Neural cell (in vitro differentiated cells): ENCODE data around the gene EMCN. TPM values are rescaled to one million over a fixed set of nuclear protein-coding genes. Genes with fewer than 3 reads are reported as not detected.

Experiments
- H2AFZ ChIP-seq: fragments of 200-600, 300-800 bp; sonication (generic), shearing (Covaris generic); 2 replicates; pipeline ENCODE4 v1.6.0; 2014; ENCODE audit warnings: low read depth, mild to moderate bottlenecking, antibody characterized with exemption, low read length, moderate library complexity
- H3F3A ChIP-seq: fragments of 200-600 bp; shearing (Covaris generic); 2 replicates; pipeline ENCODE4 v1.6.1; 2016; ENCODE audit warnings: mild to moderate bottlenecking, moderate library complexity, mixed read lengths, antibody characterized with exemption, low read length; ENCODE audit not compliant: insufficient read depth, poor library complexity, severe bottlenecking
- H3K27ac ChIP-seq: fragments of 200-600, 300-800 bp; sonication (generic), shearing (Covaris generic); 2 replicates; pipeline ENCODE4 v1.5.1; 2014; ENCODE audit warnings: mild to moderate bottlenecking, low read length, moderate library complexity
- H3K27me3 ChIP-seq: fragments of 300-800, 200-600 bp; sonication (generic), shearing (Covaris generic); 2 replicates; pipeline ENCODE4 v1.6.0; 2014; ENCODE audit warnings: mild to moderate bottlenecking, low read depth, low read length, moderate library complexity; ENCODE audit not compliant: insufficient read depth
- H3K36me3 ChIP-seq: fragments of 300-800, 200-600 bp; sonication (generic), shearing (Covaris generic); 2 replicates; pipeline ENCODE4 v1.5.1; 2014; ENCODE audit warnings: mild to moderate bottlenecking, antibody characterized with exemption, low read length, moderate library complexity; ENCODE audit not compliant: insufficient read depth
- H3K4me2 ChIP-seq: fragments of 300-800, 200-600 bp; sonication (generic), shearing (Covaris generic); 2 replicates; pipeline ENCODE4 v1.6.0; 2014; ENCODE audit warnings: mild to moderate bottlenecking, low read length
- H3K4me3 ChIP-seq: fragments of 300-800, 200-600 bp; sonication (generic), shearing (Covaris generic); 2 replicates; pipeline ENCODE4 v1.5.1; 2014; ENCODE audit warnings: mild to moderate bottlenecking, low read length, moderate library complexity
- H3K79me2 ChIP-seq: fragments of 200-600 bp; shearing (Covaris generic); replicated peaks from 2 replicates; pipeline ENCODE4 v1.6.0; 2014; ENCODE audit warnings: mild to moderate bottlenecking, low read length, moderate library complexity; ENCODE audit not compliant: insufficient read depth
- H3K9ac ChIP-seq: fragments of 300-800, 200-600 bp; sonication (generic), shearing (Covaris generic); 2 replicates; pipeline ENCODE4 v1.6.1; 2016; ENCODE audit warnings: mild to moderate bottlenecking, low read length, mixed read lengths
- H3K9me2 ChIP-seq: fragments of 200-600 bp; shearing (Covaris generic); 2 replicates; pipeline ENCODE4 v1.6.1; 2016; ENCODE audit warnings: mild to moderate bottlenecking, low read length, mixed read lengths; ENCODE audit not compliant: insufficient read depth
- H3K9me3 ChIP-seq: fragments of 200-600, 300-800 bp; sonication (generic), shearing (Covaris generic); 2 replicates; pipeline ENCODE4 v1.6.1; 2016; ENCODE audit warnings: mild to moderate bottlenecking, mixed run types, low read length, moderate library complexity, mixed read lengths
- H4K20me1 ChIP-seq: fragments of 200-600 bp; shearing (Covaris generic); 2 replicates; pipeline ENCODE4 v1.6.1; 2016; ENCODE audit warnings: mild to moderate bottlenecking, mixed run types; ENCODE audit not compliant: insufficient read depth
- EP300 ChIP-seq: fragments of 450-650 bp; conservative IDR thresholded peaks from 2 replicates; pipeline ENCODE4 v1.6.1; 2014; ENCODE audit warnings: antibody characterized with exemption, mild to moderate bottlenecking, moderate library complexity; ENCODE audit not compliant: poor library complexity, severe bottlenecking
- EZH2 ChIP-seq: fragments of 200-600, 300-800 bp; shearing (Covaris generic), sonication (generic); IDR thresholded peaks from 2 replicates; pipeline ENCODE4 v1.6.1; 2014; ENCODE audit warnings: antibody characterized with exemption, low read length, borderline replicate concordance, mild to moderate bottlenecking; ENCODE audit not compliant: insufficient read depth, poor library complexity, severe bottlenecking
- MXI1 ChIP-seq: fragments of 450-650 bp; conservative IDR thresholded peaks from 2 replicates; pipeline ENCODE4 v1.6.1; 2014; ENCODE audit warnings: antibody characterized with exemption, mild to moderate bottlenecking; ENCODE audit not compliant: poor library complexity, severe bottlenecking
- POLR2AphosphoS5 ChIP-seq: IDR thresholded peaks from 2 replicates; pipeline ENCODE4 v1.6.1; 2012
- RAD21 ChIP-seq: fragments of 450-650 bp; conservative IDR thresholded peaks from 2 replicates; pipeline ENCODE4 v1.6.1; 2014; ENCODE audit warnings: antibody characterized with exemption, mild to moderate bottlenecking, moderate library complexity
- REST ChIP-seq: IDR thresholded peaks from 2 replicates; pipeline ENCODE4 v1.6.1; 2012; ENCODE audit warnings: borderline replicate concordance
- SMC3 ChIP-seq: fragments of 450-650 bp; conservative IDR thresholded peaks from 2 replicates; pipeline ENCODE4 v1.6.1; 2014; ENCODE audit warnings: antibody characterized with exemption, mild to moderate bottlenecking, moderate library complexity; ENCODE audit not compliant: poor library complexity
- TAF1 ChIP-seq: IDR thresholded peaks from 2 replicates; pipeline ENCODE4 v1.6.1; 2012; ENCODE audit warnings: low read depth
- polyA plus RNA-seq: library from polyadenylated mRNA; depleted of rRNA; stranded (reverse); fragments of >200 nt; gene quantifications from 2 replicates; pipeline ENCODE4 v1.2.3, GENCODE V29; 2014
- TF ChIP-seq, protein P1 (sequence below): fragments of 450-650 bp; IDR thresholded peaks from 2 replicates; pipeline ENCODE4 v1.5.1; 2014; ENCODE audit warnings: antibody characterized with exemption, mild to moderate bottlenecking, moderate library complexity; ENCODE audit not compliant: poor library complexity, severe bottlenecking

Gene EMCN
- polyA plus RNA-seq, 1 donor from 2014 or later = 0.77 TPM

DNA sequence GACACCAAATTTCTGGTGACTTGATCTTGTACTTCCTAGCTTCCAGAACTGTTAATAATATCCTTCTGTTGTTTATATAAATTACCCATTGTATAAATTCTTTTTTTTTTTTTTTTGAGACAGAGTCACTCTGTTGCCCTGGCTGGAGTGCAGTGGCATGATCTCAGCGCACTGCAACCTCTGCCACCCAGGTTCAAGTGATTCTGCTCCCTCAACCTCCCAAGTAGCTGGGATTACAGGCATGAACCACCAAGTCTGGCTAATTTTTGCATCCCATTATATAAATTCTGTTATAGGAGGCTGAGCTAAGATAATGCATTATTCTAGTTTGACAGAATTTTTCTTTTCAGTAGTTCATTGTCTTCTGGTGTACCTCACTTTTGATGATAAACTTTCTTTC lies 170.6 kb downstream of the EMCN start:
- TF ChIP-seq SMC3 (no peak), TAF1 (no peak), RAD21 (no peak), REST (no peak), EP300 (no peak), POLR2AphosphoS5 (no peak), EZH2 (no peak), MXI1 (no peak)
- TF ChIP-seq, protein P1, sequence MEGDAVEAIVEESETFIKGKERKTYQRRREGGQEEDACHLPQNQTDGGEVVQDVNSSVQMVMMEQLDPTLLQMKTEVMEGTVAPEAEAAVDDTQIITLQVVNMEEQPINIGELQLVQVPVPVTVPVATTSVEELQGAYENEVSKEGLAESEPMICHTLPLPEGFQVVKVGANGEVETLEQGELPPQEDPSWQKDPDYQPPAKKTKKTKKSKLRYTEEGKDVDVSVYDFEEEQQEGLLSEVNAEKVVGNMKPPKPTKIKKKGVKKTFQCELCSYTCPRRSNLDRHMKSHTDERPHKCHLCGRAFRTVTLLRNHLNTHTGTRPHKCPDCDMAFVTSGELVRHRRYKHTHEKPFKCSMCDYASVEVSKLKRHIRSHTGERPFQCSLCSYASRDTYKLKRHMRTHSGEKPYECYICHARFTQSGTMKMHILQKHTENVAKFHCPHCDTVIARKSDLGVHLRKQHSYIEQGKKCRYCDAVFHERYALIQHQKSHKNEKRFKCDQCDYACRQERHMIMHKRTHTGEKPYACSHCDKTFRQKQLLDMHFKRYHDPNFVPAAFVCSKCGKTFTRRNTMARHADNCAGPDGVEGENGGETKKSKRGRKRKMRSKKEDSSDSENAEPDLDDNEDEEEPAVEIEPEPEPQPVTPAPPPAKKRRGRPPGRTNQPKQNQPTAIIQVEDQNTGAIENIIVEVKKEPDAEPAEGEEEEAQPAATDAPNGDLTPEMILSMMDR = no peak
- H3K4me2 ChIP-seq = no peak overlapping the region
- H2AFZ ChIP-seq = no peak overlapping the region
- no peak overlapping the region for H3K4me3 ChIP-seq
- H3K9ac ChIP-seq = no peak overlapping the region
- H3K9me3 ChIP-seq = no peaks in the 10 kb centered on the region
- no peaks in the 10 kb centered on the region for H4K20me1 ChIP-seq
- H3K36me3 ChIP-seq = no peaks in the 10 kb centered on the region
- H3K79me2 ChIP-seq = no peaks in the 10 kb centered on the region
- no peak overlapping the region for H3K27ac ChIP-seq
- H3F3A ChIP-seq = no peaks in the 10 kb centered on the region
- no peaks in the 10 kb centered on the region for H3K9me2 ChIP-seq
- H3K27me3 ChIP-seq = no peaks in the 10 kb centered on the region

GRCh38 chr4:100345585-100345984 lies 172.2 kb downstream of the EMCN start:
- no peaks in the 10 kb centered on the region for H3F3A ChIP-seq
- H3K9ac ChIP-seq = no peak overlapping the region
- no peaks in the 10 kb centered on the region for H4K20me1 ChIP-seq
- H3K4me3 ChIP-seq = no peak overlapping the region
- no peak overlapping the region for H3K27ac ChIP-seq
- no peak overlapping the region for H3K4me2 ChIP-seq
- no peaks in the 10 kb centered on the region for H3K27me3 ChIP-seq
- no peaks in the 10 kb centered on the region for H3K36me3 ChIP-seq
- H2AFZ ChIP-seq = no peak overlapping the region
- H3K9me3 ChIP-seq = no peaks in the 10 kb centered on the region
- H3K9me2 ChIP-seq = no peaks in the 10 kb centered on the region
- TF ChIP-seq EZH2 = no peak
- no peak for TF ChIP-seq TAF1
- TF ChIP-seq SMC3 = no peak
- TF ChIP-seq POLR2AphosphoS5 = no peak
- no peak for TF ChIP-seq RAD21
- no peak for TF ChIP-seq REST
- TF ChIP-seq, protein P1 = no peak
- no peak for TF ChIP-seq EP300
- TF ChIP-seq MXI1 = no peak
- no peaks in the 10 kb centered on the region for H3K79me2 ChIP-seq
